ENCODE results near the gene TFAP2A.

The TFAP2A gene

GRCh38 chr6:10425975-10426780, 11.3 kb upstream of the TFAP2A start:
- no peak for TF ChIP-seq ZFX (IDR thresholded peaks at IDR 0.05)
- TF ChIP-seq, protein P1, sequence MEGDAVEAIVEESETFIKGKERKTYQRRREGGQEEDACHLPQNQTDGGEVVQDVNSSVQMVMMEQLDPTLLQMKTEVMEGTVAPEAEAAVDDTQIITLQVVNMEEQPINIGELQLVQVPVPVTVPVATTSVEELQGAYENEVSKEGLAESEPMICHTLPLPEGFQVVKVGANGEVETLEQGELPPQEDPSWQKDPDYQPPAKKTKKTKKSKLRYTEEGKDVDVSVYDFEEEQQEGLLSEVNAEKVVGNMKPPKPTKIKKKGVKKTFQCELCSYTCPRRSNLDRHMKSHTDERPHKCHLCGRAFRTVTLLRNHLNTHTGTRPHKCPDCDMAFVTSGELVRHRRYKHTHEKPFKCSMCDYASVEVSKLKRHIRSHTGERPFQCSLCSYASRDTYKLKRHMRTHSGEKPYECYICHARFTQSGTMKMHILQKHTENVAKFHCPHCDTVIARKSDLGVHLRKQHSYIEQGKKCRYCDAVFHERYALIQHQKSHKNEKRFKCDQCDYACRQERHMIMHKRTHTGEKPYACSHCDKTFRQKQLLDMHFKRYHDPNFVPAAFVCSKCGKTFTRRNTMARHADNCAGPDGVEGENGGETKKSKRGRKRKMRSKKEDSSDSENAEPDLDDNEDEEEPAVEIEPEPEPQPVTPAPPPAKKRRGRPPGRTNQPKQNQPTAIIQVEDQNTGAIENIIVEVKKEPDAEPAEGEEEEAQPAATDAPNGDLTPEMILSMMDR (conservative IDR thresholded peaks at IDR 0.05), result no peak
- no peak overlapping the region for H3K27ac ChIP-seq

DNA sequence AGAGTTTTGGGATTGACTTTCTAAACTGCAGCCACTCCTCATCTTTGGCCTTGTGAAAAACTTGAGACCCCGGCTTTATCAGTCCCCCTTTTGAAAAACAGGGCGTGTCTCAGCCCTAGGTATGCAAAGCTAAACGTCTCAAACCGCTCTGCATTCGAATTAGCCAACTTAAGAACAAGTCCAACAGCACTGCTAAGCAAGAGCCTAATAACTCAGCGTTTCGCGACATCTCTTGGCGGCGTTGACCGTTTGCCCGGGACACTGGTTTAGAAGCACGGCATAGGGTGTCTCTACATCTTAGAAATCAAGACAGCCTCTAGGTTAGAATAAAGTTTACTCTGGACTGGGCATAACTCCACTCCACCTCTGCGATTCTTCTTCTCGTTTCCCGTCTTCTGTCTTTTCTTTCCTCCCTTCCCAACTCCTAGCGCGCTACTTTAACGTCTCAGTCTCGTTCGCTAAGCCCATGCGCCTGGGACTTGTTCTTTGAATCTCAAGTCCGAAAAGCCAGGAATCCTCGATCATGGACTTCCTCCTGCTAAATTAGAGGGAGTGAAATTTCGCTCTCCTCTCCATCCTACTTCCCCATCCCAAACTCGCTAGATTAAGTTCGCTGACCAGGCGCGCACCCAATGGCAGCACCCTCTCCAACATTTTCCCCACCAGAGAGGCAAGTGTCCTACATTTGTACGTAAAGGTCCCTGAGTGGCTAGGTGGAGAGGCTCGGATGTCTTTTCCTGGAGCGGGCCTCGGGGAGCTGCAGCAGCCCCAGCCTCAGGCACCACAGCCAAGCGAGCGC, 10.5 kb upstream of the TFAP2A start:
- no peak overlapping the region for H3K27ac ChIP-seq
- TF ChIP-seq ZFX (IDR thresholded peaks at IDR 0.05), result no peak
- TF ChIP-seq, protein P1 (conservative IDR thresholded peaks at IDR 0.05), result no peak

DNA sequence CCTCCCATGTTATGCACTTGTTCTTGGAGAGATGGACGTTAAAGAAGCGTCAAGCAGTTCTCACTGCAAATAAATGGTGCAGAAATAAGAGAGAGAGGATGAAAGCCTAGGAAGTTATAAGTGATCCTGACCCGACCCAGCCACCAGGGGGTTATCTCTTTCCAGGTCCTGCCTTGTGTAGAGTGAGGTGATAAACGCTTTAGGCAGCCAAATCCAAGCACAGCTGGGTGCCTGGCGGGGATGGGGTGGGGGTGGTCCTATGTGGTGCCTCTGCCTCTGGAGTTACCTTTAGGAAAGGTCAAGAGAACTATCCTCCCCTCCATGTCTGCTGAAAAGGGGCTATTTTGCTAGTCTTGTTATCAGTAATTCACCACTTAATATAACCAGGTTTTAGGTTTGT, 9.2 kb upstream of the TFAP2A start:
- TF ChIP-seq ZFX (IDR thresholded peaks at IDR 0.05), result no peak
- TF ChIP-seq, protein P1 (conservative IDR thresholded peaks at IDR 0.05), result no peak; the same call in 1 of the 2 replicates
- H3K27ac ChIP-seq, result no peak overlapping the region

- no peak overlapping the region for H3K27ac ChIP-seq
- TF ChIP-seq, protein P1 (conservative IDR thresholded peaks at IDR 0.05), result no peak
- no peak for TF ChIP-seq ZFX (IDR thresholded peaks at IDR 0.05)
These were observed 7.8 kb upstream of the TFAP2A start for GRCh38 chr6:10422737-10423034.

DNA sequence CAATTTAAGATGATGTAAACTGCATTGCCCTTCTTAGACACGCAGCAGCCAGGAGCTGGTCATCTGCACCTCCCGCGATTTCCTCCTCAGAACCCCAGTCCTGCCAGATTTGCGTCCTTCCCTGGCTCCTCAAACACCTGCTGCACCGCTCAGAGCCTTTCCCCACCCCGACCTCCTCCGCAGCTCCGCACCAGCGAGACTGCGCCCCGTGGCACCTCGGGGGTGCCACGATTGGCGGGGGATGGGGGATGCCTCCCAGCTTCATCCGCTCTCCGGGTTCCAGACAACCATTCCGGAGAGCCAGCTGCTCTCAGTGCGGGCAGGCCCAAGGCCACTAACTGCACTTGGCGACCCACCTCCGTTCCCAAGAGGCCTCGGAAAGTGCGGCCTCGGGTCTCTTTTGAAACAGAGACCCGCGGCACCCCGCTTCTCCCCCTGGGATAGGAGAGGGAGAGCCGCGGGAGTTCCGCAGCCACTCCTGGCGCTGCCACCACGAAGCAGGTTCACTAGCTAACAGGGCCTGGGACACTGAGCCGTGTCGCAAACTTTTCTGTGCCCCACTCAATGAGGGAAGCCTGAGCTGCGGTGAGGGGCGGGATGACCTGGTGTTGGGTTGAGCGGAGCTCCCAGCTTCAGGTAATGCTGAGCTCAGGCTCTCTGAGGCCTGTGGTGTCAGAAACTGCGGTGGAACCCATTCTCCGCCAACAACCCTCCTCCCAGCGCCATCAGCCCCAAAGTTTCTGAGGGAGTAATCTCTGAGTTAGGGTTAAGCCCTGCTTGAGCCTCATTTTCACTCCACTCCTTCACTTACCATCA, 7.3 kb upstream of the TFAP2A start:
- no peak overlapping the region for H3K27ac ChIP-seq
- TF ChIP-seq, protein P1 (conservative IDR thresholded peaks at IDR 0.05), result no peak
- no peak for TF ChIP-seq ZFX (IDR thresholded peaks at IDR 0.05)

DNA sequence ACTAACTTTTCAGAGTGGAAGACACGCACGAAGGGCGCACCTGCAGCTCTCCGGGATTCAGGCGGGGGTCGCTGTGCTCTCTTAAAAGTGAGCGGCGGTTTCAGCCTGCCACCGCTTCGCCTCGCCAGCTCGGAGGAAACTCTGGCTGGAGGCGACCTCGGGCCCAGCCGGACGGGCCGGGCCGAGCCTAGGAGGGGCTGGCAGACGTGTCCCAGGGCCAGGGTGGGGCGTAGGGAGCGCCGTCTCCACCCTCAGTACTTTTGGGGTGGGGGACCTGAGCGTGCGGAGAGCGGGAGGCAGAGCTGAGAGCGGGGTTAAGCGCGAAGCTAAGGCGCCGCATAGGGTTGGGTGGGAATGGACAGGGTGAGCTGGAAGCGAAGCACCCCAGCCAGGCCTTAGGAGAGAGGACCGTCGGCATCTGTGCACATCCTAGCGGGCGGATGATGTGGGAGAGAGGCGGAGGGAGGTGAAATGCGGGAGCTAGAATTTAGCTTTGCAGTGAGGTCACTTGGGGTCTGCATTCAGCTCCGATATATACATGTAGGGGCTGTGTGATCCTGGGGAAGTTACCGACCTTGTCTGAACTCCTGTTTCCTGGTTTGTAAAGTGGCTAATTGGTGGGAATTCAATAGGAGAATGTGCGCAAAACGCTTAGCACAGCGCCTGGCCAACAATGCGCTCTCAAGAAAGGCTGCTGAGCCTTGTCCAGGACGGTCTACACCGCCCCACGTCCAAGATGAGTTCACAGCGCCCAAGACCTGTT, 6.5 kb upstream of the TFAP2A start:
- no peak for TF ChIP-seq ZFX (IDR thresholded peaks at IDR 0.05)
- TF ChIP-seq, protein P1 (conservative IDR thresholded peaks at IDR 0.05), result no peak
- no peak overlapping the region for H3K27ac ChIP-seq
